Caki2 (cell line): ENCODE results near the gene NFYB. TPM values are rescaled to one million over a fixed set of nuclear protein-coding genes. Genes with fewer than 3 reads are reported as not detected.
"Not testable (repeated sequence)": the region's sequence is repeated elsewhere in the genome, so short reads cannot be mapped to it uniquely, and the experiment has no call there.

Source experiments
- DNase-seq: peaks from one replicate; pipeline ENCODE4 v3.0.0-alpha.2; 2015; ENCODE audit warnings: low read depth
- in situ Hi-C: cut with HindIII; loops from 2 replicates; pipeline ENCODE4 v1.10.0; 2016; ENCODE audit warnings: low sequenced_read_pairs, low pct_unique_long_range_greater_than_20kb, mixed read lengths
- total RNA-seq: library from RNA; depleted of rRNA; stranded (reverse); fragments of >200 nt; shearing (Covaris generic); gene quantifications from 2 replicates; pipeline ENCODE4 v1.2.3, GENCODE V29; 2014; ENCODE audit warnings: low replicate concordance

Gene NFYB
- total RNA-seq, 1 experiment from 2014 or later: 14.9 TPM

DNA sequence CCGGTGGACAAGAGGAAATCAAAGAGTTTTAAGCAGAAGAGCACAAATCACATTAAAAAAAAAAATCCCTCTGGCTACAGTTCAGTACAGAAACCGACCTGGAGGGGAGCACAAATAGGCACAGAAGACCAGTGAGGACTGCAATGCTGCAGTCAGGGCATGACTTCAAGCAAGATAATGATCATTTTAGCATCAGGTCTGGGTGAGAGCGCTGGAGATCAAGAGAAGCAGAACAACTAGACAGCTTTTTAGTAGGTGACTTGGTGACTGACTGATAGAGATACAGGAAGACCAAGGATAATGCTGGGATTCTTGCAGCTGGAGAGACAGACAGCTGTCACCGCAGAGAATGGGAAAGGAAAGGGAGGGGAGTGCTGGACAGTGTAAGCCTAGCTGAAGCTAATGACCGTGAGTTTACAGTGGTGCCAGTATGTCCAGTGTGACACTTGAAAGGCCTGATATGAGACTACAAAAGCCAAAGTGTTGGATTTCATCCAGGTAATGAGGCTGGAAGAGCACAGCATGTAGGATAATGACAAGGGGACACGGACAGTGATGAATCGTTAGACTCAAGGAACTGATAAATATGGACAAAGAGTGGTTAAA lies 5.6 kb downstream of the NFYB start:
- in situ Hi-C loops: no loop called here
- DNase-seq: no peak

DNA sequence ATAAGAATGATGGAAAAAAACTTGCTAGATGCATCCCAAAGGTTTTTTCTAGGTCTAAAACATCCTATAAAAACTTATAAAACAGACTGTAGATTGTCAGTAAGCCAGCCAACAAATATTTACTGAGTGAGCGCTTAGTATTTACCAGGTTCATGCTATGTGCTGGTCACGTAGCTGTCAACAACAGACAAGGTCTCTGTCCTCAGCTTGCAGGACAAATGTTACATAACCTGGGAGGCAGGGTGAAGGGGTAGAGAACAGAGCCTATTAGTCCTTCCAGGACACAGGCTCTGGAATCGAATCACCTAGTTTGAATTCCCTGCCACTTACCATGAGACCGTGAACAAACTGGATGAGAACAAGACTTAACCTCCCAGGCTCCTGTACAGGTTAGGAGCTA lies 6.4 kb downstream of the NFYB start:
- DNase-seq: no peak
- in situ Hi-C loops: no loop called here

DNA sequence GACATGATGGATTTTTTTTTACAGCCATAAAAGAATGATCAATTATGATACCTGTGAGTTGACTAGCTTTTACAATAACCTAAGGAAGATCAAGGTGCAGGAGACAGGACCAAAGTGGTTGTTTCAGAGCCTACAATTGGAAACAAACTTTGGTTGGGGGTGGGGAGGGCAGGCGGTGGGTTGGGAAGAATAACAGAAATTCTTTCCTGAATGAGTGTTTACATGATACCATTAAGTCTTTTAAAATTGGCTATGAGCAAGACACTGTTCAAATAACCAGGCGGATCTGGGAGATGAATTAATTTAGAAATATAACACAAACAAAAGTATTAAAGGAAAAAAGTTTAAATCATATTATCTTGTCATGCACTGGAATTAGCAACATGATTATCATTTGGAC lies 7.2 kb downstream of the NFYB start:
- in situ Hi-C loops: no loop called here
- DNase-seq: no peak

DNA sequence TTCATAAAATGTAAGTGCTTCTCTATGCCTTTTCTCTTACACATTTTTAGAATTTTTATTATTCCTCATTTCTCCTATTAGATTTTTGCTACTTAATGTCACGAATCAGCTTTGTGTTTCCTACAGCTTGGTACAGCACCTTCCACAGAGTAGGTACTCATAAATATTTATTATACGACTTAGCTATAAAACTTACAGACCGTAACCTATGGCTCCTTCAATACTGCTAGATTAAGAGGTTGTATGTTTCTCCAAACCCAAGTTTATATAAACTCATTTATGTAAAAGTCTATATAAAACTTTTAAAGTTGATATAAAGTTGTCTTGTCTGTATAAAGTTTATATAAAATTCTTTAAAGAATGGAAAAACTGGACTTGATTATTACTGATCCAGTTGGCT lies 11.5 kb downstream of the NFYB start:
- in situ Hi-C loops: no loop called here
- DNase-seq: no peak

DNA sequence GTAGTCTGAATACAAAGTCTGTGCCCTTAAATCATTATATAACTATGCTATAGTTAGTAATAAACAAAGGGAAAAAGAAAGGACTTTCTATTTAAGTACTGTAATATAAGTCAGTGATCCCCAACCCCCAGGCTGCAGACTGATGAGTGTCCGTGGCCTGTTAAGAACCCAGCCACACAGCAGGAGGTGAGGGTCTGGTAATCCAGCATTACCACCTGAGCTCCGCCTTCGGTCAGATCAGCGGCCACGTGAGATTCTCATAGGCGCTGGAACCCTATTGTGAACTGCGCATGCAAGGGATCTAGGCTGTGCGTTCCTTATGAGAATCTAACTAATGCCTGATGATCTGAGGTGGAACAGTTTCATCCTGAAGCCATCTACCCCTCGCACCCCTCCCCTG lies 15.7 kb downstream of the NFYB start:
- in situ Hi-C loops: no loop called here
- DNase-seq: no peak

DNA sequence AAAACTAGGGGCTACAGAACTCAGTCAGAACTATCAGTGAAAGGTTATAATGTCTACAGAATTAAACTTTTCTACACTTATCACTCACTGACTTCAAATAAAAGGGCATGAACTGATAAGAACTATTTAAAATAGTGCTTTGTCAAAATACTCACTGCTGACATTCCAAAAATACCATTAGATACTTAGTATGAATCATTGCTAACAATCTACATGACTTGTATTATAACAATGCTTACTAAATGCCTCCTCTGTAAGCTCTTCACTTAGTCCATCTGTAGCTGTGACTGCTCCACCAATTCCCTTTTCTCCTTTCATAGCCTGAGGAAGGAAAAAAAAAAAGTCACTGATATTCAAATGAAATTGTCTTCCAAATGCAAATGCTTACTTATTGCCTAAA lies 17.0 kb downstream of the NFYB start:
- DNase-seq: peak; percentile 16
- in situ Hi-C loops: no loop called here

DNA sequence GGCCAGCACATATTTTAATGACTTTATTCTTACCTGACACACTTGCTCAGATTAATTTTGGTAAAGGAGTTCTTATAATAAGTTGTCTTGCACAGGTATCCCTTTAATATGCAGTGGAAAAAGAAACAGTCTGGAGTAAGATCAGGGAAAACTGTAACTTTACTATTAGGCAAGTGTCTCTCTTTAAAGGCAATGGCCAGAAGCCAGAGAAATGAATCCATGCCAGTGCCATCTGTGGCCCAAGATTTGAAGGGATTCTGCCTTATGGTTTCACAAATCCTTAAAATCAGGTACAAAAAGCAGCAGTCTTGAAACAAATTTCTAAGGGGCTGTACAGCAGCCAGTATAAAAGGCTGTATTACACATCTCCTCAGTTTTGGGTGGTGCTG lies 22.4 kb downstream of the NFYB start:
- no peak for DNase-seq
- in situ Hi-C loops: no loop called here

DNA sequence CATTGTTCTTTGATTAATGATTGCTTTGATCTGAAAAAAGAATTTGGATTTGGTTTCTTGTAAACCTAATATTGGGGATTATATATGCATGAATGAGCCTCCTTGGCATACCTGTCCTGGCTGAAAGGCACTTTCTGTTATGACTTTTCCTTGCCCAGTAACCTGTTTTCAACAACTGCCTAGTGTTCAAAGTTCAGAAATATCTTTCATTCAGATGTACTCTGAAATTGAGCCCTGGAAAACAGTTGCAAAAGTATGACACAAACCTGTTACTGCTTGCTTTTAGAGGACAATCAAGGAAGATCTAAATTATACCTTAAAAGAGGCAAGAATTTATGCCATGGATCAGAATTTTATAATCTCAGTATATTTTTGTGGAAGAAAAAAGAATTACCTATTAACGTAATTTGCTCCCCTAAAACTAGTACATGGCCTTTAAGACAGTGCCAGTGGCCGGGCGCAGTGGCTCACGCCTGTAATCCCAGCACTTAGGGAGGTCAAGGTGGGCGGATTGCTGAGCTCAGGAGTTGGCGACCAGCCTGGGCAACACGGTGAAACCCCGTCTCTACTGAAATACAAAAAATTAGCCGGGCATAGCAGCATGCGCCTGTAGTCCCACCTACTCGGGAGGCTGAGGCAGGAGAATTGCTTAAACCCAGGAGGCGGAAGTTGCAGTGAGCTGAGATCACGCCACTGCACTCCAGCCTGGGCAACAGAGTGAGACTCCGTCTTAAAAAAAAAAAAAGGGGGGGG lies 23.0 kb downstream of the NFYB start:
- in situ Hi-C loops, DNase-seq: not testable (repeated sequence)

DNA sequence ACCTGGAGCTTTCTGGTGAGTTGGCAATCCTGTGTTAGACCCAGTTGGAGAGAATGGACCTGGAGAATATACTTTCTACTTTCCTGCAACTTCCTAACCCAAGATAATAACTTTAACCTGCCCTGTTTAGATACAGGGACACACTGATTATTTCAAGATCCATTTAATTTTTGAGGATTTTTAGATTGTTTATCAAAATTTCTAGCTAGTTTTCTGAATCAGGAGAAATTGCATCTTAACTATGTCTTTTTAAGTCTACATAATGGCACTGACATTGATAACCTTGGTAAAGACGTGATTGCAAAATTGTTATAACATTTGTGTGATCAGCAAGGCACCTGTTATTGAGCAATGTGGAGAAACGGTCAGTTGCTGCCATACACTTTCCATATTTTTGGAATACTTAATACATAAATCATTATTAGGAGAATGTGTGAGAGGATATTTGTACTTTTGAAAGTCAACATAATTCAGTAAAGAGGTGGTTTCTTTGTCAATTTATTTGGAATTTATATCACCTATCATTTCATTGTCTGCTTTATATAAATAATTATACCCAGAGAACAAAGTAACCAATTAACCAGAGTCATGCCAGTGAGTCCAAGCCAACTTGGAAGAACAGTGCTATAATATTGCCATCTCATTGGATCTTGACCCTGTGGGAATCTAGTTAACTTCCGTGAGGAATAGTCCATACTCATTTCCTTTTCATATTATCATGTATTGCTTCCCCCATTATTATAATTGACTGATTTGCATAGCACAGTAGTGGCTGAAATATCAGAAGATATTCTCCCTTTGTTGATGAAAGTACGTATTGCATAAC lies 28.4 kb downstream of the NFYB start:
- DNase-seq: no peak
- in situ Hi-C loops: no loop called here

DNA sequence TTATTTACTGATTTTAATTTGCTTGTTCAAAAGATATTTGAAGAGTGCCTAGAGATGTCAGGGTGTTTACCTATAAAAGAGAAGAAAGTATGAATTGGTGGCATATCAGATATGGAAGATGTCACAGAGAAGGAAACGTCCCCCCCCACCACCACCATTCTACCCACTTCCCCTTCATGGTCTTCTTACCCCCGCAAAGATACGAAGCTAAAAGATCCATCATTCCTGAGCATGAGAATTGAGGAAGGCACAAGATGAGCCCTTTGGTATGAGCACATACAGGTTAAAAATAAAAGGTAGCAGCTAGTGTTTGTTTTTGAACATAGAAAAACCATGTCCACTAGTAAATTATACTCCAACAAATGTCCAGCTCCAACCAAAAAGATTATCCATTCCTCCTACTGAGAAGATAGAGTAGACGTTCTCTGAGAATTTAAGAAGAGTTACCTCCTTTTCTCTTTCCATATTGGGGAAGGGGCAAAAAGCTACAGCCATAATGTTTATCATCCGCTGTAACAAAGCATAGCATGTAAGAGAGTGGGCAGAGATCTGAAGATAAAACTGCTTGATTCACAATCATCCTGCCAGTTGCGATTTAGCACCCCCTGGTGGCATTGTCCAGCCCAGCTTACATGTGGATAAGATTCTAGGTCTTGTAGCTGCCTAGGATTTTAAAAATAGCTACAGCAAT lies 29.1 kb downstream of the NFYB start:
- in situ Hi-C loops: no loop called here
- peak; percentile 37 for DNase-seq

DNA sequence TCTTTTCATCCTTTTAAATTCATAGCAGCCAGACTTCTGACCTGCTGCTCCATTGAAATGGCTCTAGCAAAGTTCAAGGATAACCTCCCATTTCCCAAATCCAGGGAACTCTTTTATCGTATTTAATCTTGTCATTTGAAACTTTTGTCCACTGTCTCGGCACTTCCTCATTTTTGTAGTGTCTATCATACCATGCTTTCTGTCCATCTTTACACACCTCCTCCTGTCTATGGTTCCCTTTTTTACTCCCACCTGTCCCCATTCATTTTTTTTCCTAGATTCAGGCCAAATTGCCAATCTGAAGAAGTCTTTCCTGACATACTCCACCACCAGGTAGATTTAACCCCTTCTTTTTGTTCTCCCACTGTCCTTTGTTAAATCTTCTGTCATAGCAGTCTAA lies 31.0 kb downstream of the NFYB start:
- DNase-seq: no peak
- in situ Hi-C loops: no loop called here

DNA sequence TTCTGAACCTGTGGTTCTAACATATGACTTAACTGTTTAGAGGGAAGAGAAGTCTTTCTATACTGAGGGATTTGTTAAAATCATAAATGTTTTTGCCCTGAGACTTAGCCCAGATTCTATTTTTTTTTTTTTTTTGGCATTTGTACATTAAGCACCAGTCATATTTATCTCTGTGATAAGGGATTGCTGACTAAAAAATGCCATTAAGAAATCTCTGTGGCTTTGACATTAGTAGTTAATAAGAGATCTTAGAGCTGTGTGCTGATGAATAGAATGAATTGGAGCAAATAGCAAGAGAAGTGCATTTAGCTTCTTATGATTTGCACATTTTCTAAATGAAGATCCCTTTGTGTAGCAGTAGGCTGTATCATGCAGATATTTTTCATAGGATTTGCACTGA lies 32.5 kb downstream of the NFYB start:
- DNase-seq: no peak
- in situ Hi-C loops: no loop called here

DNA sequence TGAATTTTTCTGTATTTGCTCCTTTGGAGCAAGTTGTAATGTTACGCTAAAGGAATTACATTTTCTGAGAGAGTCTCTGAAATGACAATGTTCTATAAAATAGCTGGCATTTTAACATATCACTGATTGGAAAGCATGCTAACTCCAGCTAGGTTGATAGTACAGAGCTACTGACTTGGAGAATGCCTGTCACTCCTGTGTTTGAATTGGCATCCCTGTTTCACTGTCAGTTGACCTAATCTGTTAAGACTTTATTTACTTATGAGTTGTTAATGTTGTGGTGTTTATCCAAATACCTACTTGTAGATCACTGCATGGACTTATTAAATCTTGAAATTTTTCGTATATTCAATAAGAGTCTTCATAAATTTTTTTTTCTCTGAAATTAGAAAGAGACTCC lies 40.1 kb downstream of the NFYB start:
- in situ Hi-C loops: no loop called here
- DNase-seq: no peak

DNA sequence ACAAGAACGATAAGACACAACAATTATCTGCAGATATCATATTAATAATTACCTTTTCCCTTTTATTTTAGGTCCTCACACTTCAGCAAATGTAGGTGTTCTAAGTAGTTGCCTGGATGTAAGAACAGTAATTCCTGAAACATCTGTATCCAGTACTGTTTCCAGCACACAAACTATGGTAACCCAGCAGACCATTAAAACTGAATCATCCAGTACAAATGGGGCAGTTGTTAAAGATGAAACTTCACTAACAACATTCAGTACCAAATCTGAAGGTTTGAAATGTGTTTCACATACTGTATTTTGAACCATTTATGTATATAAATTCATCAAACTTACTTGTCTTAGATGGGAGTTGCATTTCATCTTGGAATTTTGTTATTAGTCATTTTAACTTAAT lies 42.7 kb downstream of the NFYB start:
- in situ Hi-C loops: no loop called here
- no peak for DNase-seq

DNA sequence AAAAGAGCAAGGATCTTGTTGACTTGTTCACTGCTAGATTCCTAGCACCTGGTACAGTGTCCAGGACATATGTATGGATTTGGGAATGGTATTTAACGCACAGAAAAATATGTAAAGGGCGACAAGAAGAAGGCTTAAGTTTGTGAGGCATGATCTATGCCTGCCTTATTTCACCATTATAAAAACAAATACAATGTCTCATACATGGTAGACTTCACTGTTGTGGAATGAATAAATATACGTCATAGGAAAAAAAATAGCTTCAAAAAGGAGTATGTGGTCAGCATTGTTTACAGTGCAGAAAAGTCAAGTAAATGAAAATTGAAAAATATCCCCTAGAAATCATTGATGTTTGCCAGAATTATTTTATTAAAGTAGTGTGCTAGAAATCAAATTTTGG lies 43.7 kb downstream of the NFYB start:
- no peak for DNase-seq
- in situ Hi-C loops: no loop called here

DNA sequence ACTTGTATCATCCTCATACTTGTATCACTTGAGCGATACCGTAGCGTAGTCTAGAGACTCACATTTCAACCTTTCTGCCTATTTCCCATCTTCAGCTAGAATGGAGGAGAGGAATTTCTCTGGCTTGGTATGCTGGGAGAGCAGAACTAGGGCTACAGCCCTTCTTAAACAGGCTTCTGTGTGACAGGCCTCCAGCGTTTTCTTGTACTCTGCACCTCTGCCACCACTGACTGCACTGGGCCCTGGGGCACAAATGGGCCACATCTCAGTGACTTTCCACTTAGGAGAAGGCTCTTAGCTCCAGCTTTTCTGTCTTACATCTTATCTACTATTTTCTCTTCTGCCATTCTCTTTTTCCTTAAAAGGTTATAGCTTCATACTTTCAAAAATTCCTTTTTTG lies 46.9 kb downstream of the NFYB start:
- in situ Hi-C loops: no loop called here

DNA sequence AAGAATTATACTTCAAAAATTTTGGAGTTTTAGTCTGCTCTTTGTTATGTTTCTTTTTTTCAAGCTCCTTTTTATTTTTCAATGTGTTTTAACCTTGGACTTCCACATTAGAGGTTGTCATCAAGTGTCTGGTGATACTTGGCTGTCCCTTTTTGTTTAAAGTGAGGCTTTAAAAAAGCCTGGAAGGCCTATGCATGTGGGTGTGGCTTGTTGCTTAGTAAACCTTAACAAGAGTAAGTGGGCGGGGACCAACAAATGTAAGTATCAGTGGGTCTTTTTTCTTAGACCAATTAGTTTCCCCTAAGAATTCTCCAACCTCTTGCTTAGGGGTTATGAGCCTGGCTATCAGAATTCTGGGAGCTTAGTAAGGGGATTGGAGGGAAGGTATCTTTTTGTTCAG lies 47.3 kb downstream of the NFYB start:
- in situ Hi-C loops: no loop called here
- no peak for DNase-seq

More for the DNA sequence above, 46.9 kb downstream of the NFYB start:
- DNase-seq: no peak

DNA sequence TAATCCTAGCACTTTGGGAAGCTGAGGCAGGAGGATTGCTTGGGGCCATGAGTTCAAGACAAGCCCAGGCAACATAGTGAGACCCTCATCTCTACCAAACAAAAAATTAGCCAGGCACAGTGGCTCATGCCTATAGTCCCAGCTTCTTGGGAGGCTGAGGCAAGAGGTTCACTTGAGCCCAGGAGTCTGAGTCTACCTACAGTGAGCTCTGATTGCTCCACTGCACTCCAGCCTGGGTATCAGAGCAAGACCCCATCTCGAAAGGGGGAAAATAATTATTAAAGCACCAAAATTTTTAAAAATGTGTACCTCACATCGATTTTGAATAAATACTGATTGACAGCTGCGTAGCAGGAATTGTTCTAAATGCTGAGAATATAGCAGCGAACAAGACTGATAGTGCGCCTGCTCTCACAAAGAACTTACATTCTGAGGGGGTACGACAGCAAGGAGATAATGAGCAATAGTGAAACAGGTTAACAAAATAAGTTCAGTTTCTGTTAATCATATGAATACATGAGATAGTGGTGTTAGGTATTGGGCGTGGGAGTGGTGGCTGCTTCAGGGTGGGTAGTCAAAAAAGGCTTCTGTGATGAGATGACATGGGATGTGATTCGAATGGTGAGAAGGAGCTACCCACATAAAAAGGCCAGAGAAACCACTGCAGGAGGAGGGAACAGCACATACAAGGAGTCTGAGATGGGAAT lies 54.1 kb downstream of the NFYB start:
- in situ Hi-C loops: no loop called here
- no peak for DNase-seq
